ENCODE measurements around the gene MYO7B.

DNA sequence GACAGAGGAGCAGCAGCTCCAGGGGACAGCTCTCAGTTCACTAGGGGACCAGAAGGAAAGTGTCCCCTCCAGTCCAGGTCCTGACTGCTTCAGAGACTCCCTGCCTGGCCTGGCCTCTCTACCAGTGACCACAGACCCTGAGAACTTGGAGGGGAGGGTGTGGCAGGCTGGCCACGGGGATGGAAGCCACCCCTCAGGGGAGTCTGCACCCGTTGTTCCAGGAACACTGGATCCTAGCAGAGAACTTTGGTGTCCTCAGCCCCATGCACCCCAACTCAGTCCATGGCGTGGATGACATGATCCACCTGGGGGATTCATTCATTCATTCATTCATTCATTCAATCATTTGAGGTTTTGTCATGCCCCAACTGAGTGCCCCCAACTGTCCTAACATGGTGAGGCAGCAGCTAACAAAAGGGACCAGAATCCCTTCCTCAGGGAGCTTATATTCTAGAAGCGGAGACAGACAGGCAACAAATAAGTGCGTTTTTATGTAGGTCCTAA is 31.9 kb downstream of the MYO7B start:
- TF ChIP-seq, protein P1, sequence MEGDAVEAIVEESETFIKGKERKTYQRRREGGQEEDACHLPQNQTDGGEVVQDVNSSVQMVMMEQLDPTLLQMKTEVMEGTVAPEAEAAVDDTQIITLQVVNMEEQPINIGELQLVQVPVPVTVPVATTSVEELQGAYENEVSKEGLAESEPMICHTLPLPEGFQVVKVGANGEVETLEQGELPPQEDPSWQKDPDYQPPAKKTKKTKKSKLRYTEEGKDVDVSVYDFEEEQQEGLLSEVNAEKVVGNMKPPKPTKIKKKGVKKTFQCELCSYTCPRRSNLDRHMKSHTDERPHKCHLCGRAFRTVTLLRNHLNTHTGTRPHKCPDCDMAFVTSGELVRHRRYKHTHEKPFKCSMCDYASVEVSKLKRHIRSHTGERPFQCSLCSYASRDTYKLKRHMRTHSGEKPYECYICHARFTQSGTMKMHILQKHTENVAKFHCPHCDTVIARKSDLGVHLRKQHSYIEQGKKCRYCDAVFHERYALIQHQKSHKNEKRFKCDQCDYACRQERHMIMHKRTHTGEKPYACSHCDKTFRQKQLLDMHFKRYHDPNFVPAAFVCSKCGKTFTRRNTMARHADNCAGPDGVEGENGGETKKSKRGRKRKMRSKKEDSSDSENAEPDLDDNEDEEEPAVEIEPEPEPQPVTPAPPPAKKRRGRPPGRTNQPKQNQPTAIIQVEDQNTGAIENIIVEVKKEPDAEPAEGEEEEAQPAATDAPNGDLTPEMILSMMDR (IDR thresholded peaks at IDR 0.05; ENCODE audit: poor library complexity) = no peak
- TF ChIP-seq EZH2 (IDR thresholded peaks at IDR 0.05; ENCODE audit: borderline replicate concordance) (no peak), EZH2phosphoT487 (IDR thresholded peaks at IDR 0.05; ENCODE audit: low read depth, severe bottlenecking, unreplicated experiment) (no peak)

Data from hepatocyte (in vitro differentiated cells).